DMS153 (cell line): ENCODE data around the gene MFAP2.
"Not testable (repeated sequence)": the region's sequence is repeated elsewhere in the genome, so short reads cannot be mapped to it uniquely, and the experiment has no call there.

ENCODE experiments used
- DNase-seq: peaks from one replicate; lab custom pipeline; 2025; lab: John Stamatoyannopoulos, UW

Gene MFAP2

GRCh38 chr1:16979475-16980327 lies 719 bp downstream of the MFAP2 start:
- no peak for DNase-seq

- no peak for DNase-seq
Measured at GRCh38 chr1:16978567-16979474, 1.6 kb downstream of the MFAP2 start.

DNA sequence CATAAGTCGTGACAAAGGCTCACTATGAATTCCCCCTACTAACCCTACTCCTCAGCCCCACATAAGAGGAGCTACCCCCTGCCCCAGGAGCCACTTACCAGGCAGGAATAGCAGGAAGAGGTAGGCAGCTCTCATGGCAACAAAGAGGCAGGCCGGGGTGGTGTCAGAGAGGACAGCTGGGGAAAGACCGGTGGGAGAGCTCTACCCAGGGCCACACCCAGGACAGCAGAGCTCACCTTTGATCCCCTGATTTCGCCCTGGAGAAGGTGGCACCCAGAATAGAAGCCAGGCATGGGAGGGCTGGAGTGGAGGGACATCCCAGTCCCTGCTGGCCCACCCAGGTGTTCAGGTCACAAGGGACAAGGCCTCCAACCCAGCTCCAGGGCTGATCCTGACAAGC lies 2.3 kb downstream of the MFAP2 start:
- no peak for DNase-seq

DNA sequence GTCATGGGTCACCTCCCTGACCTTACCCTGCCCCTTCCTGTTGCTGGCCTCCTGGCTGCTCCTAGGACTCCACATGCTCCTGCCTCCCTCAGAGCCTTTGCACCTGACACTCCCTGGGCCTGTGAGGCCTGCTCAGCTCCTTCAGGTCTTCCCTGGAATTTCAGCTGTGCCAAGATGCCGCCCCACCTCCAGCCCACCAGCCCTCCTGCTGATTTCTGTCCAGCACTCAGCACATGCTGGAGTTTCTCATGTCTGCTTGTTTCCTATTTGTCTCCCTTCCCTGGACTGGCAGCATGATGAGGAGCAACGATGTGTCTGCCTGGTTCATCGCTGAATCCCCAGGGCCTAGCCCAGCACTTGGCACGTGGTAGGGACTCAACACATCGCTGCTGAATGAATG lies 3.0 kb downstream of the MFAP2 start:
- DNase-seq, result no peak

- no peak for DNase-seq
Measured at GRCh38 chr1:16976966-16977365, 3.5 kb downstream of the MFAP2 start.

DNA sequence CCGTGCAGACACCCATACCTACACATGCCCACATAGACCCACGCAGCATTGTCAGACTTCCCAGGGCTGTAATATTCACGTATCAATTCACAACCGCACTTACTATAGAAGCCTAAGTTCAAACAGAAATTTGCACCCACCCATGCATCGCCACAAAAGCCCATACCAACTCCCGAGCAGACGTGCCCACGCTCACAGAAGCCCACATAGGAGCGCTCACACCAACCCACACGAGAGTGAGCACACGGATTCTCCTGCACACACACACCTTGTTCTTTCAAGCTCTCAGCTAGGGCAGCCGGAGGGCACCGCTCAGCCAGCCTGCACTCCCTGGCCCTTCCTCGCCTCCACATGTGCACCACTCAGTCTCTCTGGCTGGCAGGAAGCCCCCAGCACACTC lies 4.6 kb downstream of the MFAP2 start:
- DNase-seq, result no peak

DNA sequence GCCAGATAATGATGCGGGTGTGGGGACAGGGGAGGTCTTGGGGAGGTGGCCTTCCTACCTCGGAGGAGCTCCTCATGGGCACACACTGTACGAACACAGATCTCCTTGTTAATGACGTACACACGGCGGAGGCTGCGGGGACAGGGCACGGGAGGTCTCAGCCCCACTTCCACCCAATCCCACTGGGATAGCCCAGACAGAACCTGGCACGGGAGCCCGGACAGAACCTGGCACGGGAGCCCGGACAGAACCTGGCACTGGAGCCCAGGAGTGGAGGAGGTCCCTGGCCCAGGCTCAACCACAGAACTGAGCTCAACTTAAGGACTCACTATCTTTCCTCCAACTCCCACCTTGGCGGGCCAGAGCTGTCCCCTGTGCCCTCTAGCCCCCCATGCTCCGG lies 5.2 kb downstream of the MFAP2 start:
- no peak for DNase-seq

GRCh38 chr1:16973215-16973614 lies 7.2 kb downstream of the MFAP2 start:
- DNase-seq, result no peak

GRCh38 chr1:16972189-16972895 lies 8.1 kb downstream of the MFAP2 start:
- DNase-seq, result no peak

GRCh38 chr1:16971341-16972188 lies 8.9 kb downstream of the MFAP2 start:
- DNase-seq, result no peak

- DNase-seq, result no peak
Measured at GRCh38 chr1:16970132-16970910, 10.1 kb downstream of the MFAP2 start.

GRCh38 chr1:16969651-16970050 lies 10.8 kb downstream of the MFAP2 start:
- DNase-seq, result no peak

DNA sequence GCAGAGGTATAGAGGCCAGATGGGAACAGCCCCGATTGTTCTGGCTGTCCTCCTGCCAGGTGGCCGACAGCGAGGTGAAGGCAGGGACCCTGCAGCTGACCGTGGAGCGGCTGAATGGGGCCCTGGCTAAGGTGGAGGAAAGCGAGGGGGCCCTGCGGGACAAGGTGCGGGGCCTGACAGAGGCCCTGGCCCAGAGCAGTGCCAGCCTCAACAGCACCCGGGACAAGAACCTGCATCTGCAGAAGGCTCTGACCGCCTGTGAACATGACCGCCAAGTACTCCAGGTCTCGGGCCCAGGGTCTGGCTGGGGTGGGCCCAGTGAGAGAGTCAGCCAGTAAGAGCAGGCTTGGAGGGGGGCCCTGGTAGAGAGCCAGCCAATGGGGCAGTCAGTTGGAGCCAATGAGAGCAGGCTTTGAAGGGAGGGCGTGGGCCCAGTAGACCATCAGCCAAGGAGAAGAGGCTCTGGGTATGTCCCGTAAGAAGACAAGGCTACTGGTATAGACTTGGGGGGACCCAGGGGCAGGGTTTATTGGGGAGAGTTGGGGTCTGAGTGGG lies 11.3 kb downstream of the MFAP2 start:
- no peak for DNase-seq

- DNase-seq, result no peak
Measured at GRCh38 chr1:16968372-16968771, 12.0 kb downstream of the MFAP2 start.

DNA sequence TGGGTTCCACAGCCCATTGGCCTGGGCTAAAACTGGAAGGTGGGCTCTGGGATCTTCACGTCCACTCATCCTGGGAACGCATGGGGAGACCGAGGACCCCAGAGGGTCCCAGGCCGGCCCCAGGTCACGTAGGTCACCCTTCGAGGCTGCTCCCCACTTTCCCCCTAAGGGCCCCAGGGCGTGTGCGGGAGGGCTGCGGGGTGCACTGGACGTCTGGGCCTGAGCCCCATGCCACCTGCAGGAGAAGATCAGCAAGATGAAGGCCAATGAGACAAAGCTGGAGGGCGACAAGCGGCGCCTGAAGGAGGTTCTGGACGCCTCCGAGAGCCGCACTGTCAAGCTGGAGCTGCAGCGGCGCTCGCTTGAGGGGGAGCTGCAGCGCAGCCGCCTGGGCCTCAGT lies 12.5 kb downstream of the MFAP2 start:
- DNase-seq, result no peak

GRCh38 chr1:16967095-16967575 lies 13.3 kb downstream of the MFAP2 start:
- DNase-seq, result no peak

- DNase-seq, result no peak
Measured at GRCh38 chr1:16966282-16966681, 14.1 kb downstream of the MFAP2 start.

GRCh38 chr1:16965486-16966067 lies 14.8 kb downstream of the MFAP2 start:
- DNase-seq, result no peak

- DNase-seq, result not testable (repeated sequence)
Measured at GRCh38 chr1:16964169-16964568, 16.3 kb downstream of the MFAP2 start.
